ENCODE measurements around the gene NDUFA12.

NDUFA12 gene

GRCh38 chr12:94957006-94957405 is 46.5 kb downstream of the NDUFA12 start:
- Histone ChIP-seq H3K27me3 (ENCODE audit: insufficient read depth, poor library complexity, severe bottlenecking) (no peaks in the 10 kb centered on the region), H3K27ac (replicated peaks) (no peak overlapping the region), H3K4me3 (replicated peaks; ENCODE audit: insufficient read depth, low read length) (no peak overlapping the region)
- DNase-seq (ENCODE audit: low read depth in 1 of 2, low spot score in 1 of 2), result no peak
- no peak for TF ChIP-seq POLR2AphosphoS5 (IDR thresholded peaks at IDR 0.05; ENCODE audit: low read depth)
- TF ChIP-seq GABPA (IDR thresholded peaks at IDR 0.05; ENCODE audit: low read depth), result no peak
- TF ChIP-seq REST (IDR thresholded peaks at IDR 0.05; ENCODE audit: insufficient replicate concordance, low read depth), result no peak
- no peak for TF ChIP-seq SPI1 (IDR thresholded peaks at IDR 0.05; ENCODE audit: borderline replicate concordance, low read depth)
- TF ChIP-seq CTCF (IDR thresholded peaks at IDR 0.05; ENCODE audit: insufficient read depth, low read length), result no peak

GRCh38 chr12:94954948-94955592 is 48.4 kb downstream of the NDUFA12 start:
- Histone ChIP-seq H3K27me3 (ENCODE audit: insufficient read depth, poor library complexity, severe bottlenecking) (no peaks in the 10 kb centered on the region), H3K27ac (replicated peaks) (no peak overlapping the region), H3K4me3 (replicated peaks; ENCODE audit: insufficient read depth, low read length) (no peak overlapping the region)
- DNase-seq (ENCODE audit: low read depth in 1 of 2, low spot score in 1 of 2), result no peak
- no peak for TF ChIP-seq POLR2AphosphoS5 (IDR thresholded peaks at IDR 0.05; ENCODE audit: low read depth)
- TF ChIP-seq SPI1 (IDR thresholded peaks at IDR 0.05; ENCODE audit: borderline replicate concordance, low read depth), result no peak
- no peak for TF ChIP-seq GABPA (IDR thresholded peaks at IDR 0.05; ENCODE audit: low read depth)
- no peak for TF ChIP-seq CTCF (IDR thresholded peaks at IDR 0.05; ENCODE audit: insufficient read depth, low read length)
- no peak for TF ChIP-seq REST (IDR thresholded peaks at IDR 0.05; ENCODE audit: insufficient replicate concordance, low read depth)

GRCh38 chr12:94954029-94954685 is 49.3 kb downstream of the NDUFA12 start:
- TF ChIP-seq CTCF (IDR thresholded peaks at IDR 0.05; ENCODE audit: insufficient read depth, low read length) (no peak), REST (IDR thresholded peaks at IDR 0.05; ENCODE audit: insufficient replicate concordance, low read depth) (no peak), GABPA (IDR thresholded peaks at IDR 0.05; ENCODE audit: low read depth) (no peak), SPI1 (IDR thresholded peaks at IDR 0.05; ENCODE audit: borderline replicate concordance, low read depth) (no peak), POLR2AphosphoS5 (IDR thresholded peaks at IDR 0.05; ENCODE audit: low read depth) (no peak)
- Histone ChIP-seq H3K27me3 (ENCODE audit: insufficient read depth, poor library complexity, severe bottlenecking) (no peaks in the 10 kb centered on the region), H3K27ac (replicated peaks) (no peak overlapping the region), H3K4me3 (replicated peaks; ENCODE audit: insufficient read depth, low read length) (no peak overlapping the region)
- DNase-seq (ENCODE audit: low read depth in 1 of 2, low spot score in 1 of 2), result no peak
